H1 (cell line): ENCODE data around the gene MRTO4. TPM values are rescaled to one million over a fixed set of nuclear protein-coding genes. Genes with fewer than 3 reads are reported as not detected.

Experiments used
- CTCF ChIA-PET: fragments of 300-600 bp; sonication (Branson Sonifier 250); formaldehyde crosslinking; loops from one replicate; lab custom pipeline; 2021; ENCODE audit not compliant: partially characterized antibody; lab: Charles Lee
- POLR2A ChIA-PET: fragments of 300-600 bp; sonication (Branson Sonifier 250); formaldehyde crosslinking; loops from one replicate; lab custom pipeline; 2021; ENCODE audit warnings: inconsistent platforms; ENCODE audit not compliant: partially characterized antibody; lab: Charles Lee
- DNase-seq, 2 experiments: peaks; one replicate each; pipeline versions ENCODE4 v3.0.0 to v3.0.0-alpha.2; 2010 to 2022; ENCODE audit warnings: low spot score in 2 of 2, low read depth in 1 of 2, mixed read lengths in 1 of 2
- FAIRE-seq: peaks from 2 replicates; lab custom pipeline; 2011; peaks lifted over from hg19 to GRCh38; lab: Jason Lieb, UNC
- H2AFZ ChIP-seq: 2 replicates; pipeline ENCODE4 v1.8.1; 2012; ENCODE audit warnings: low read length, inconsistent platforms
- H2AK5ac ChIP-seq: 2 replicates; pipeline ENCODE4 v1.6.1; 2013; ENCODE audit warnings: low read depth, low read length
- H2BK120ac ChIP-seq: replicated peaks from 2 replicates; pipeline ENCODE3; 2013; ENCODE audit warnings: low read depth, low read length, inconsistent platforms
- H2BK12ac ChIP-seq: 2 replicates; pipeline ENCODE4 v1.6.1; 2013; ENCODE audit warnings: low read depth, low read length
- H2BK15ac ChIP-seq: 2 replicates; pipeline ENCODE4 v1.6.1; 2013; ENCODE audit warnings: low read length
- H2BK20ac ChIP-seq: 2 replicates; pipeline ENCODE4 v1.6.1; 2013; ENCODE audit warnings: low read length
- H2BK5ac ChIP-seq: 2 replicates; pipeline ENCODE4 v1.6.1; 2013; ENCODE audit warnings: low read depth, low read length
- H3K14ac ChIP-seq: 2 replicates; pipeline ENCODE4 v1.6.1; 2013; ENCODE audit warnings: inconsistent platforms; ENCODE audit not compliant: insufficient read length
- H3K18ac ChIP-seq: 2 replicates; pipeline ENCODE4 v1.6.1; 2013; ENCODE audit warnings: low read length; ENCODE audit errors: extremely low read depth
- H3K23ac ChIP-seq: 2 replicates; pipeline ENCODE4 v1.6.1; 2013; ENCODE audit warnings: inconsistent platforms; ENCODE audit not compliant: insufficient read length
- H3K23me2 ChIP-seq: 2 replicates; pipeline ENCODE4 v1.6.1; 2013; ENCODE audit warnings: low read depth, low read length
- H3K27ac ChIP-seq: 2 replicates; pipeline ENCODE4 v1.6.1; 2011; ENCODE audit warnings: low read depth, low read length, inconsistent platforms
- H3K27me3 ChIP-seq, 4 experiments: replicated peaks in 1 of 4; 1 replicate in 1 of 4; 2 replicates in 3 of 4; pipeline versions ENCODE4 v1.6.1 to v1.8.1; 2011 to 2013; ENCODE audit warnings: low read length in 3 of 4, mild to moderate bottlenecking in 3 of 4, inconsistent platforms in 2 of 4, mixed read lengths in 2 of 4, moderate library complexity in 1 of 4; ENCODE audit not compliant: control insufficient read depth in 3 of 4, insufficient read depth in 3 of 4; ENCODE audit errors: extremely low read depth in 1 of 4
- H3K36me3 ChIP-seq, 4 experiments: 2 replicates each; pipeline versions ENCODE4 v1.6.1 to v1.8.1; 2011 to 2013; ENCODE audit warnings: mild to moderate bottlenecking in 4 of 4, low read length in 3 of 4, moderate library complexity in 2 of 4, control low read depth in 1 of 4, inconsistent platforms in 1 of 4; ENCODE audit not compliant: insufficient read depth in 4 of 4, control insufficient read depth in 2 of 4
- H3K4ac ChIP-seq: replicated peaks from 2 replicates; pipeline ENCODE3; 2013; ENCODE audit warnings: low read length, low read depth, mixed read lengths, inconsistent platforms; ENCODE audit not compliant: insufficient read length
- H3K4me1 ChIP-seq, 4 experiments: replicated peaks in 1 of 4; 1 replicate in 1 of 4; 2 replicates in 3 of 4; pipeline versions ENCODE4 v1.6.1 to v1.8.1; 2011 to 2013; ENCODE audit warnings: low read length in 3 of 4, inconsistent platforms in 2 of 4, mixed read lengths in 1 of 4; ENCODE audit not compliant: insufficient read depth in 4 of 4, control insufficient read depth in 3 of 4
- H3K4me2 ChIP-seq, 2 experiments: 2 replicates each; pipeline versions ENCODE4 v1.6.1 to v1.8.1; 2011 to 2013; ENCODE audit warnings: low read depth in 2 of 2, low read length in 2 of 2, control low read depth in 1 of 2, inconsistent platforms in 1 of 2, mild to moderate bottlenecking in 1 of 2; ENCODE audit not compliant: insufficient read depth in 1 of 2
- H3K4me3 ChIP-seq, 4 experiments: fragments of 200-600, 300-600 bp in 1 of 4; sonication (generic), shearing (Covaris generic), sonication (Bioruptor Twin) in 1 of 4; 2 replicates each; pipeline versions ENCODE4 v1.5.1 to v1.8.1; 2011 to 2016; ENCODE audit warnings: low read length in 4 of 4, low read depth in 3 of 4, control low read depth in 2 of 4, inconsistent platforms in 2 of 4, mild to moderate bottlenecking in 2 of 4, mixed read lengths in 1 of 4, moderate library complexity in 1 of 4; ENCODE audit not compliant: insufficient read depth in 2 of 4; ENCODE audit errors: extremely low read depth in 1 of 4
- H3K56ac ChIP-seq: replicated peaks from 2 replicates; pipeline ENCODE3; 2013; ENCODE audit warnings: low read depth, mild to moderate bottlenecking, mixed read lengths, low read length, inconsistent platforms; ENCODE audit not compliant: insufficient read length
- H3K79me1 ChIP-seq: 2 replicates; pipeline ENCODE4 v1.6.1; 2013; ENCODE audit warnings: low read depth, low read length, control low read depth
- H3K79me2 ChIP-seq, 2 experiments: 2 replicates each; pipeline versions ENCODE4 v1.6.1 to v1.8.1; 2012 to 2013; ENCODE audit warnings: low read length in 2 of 2, mild to moderate bottlenecking in 2 of 2, inconsistent platforms in 1 of 2; ENCODE audit not compliant: insufficient read depth in 2 of 2, control insufficient read depth in 1 of 2
- H3K9ac ChIP-seq, 4 experiments: replicated peaks in 1 of 4; 1 replicate in 1 of 4; 2 replicates in 3 of 4; pipeline versions ENCODE4 v1.6.1 to v1.8.1; 2011 to 2013; ENCODE audit warnings: low read depth in 3 of 4, low read length in 3 of 4, control low read depth in 2 of 4, mild to moderate bottlenecking in 2 of 4, moderate library complexity in 2 of 4, inconsistent platforms in 1 of 4; ENCODE audit errors: extremely low read depth in 1 of 4
- H3K9me3 ChIP-seq, 2 experiments: 2 replicates each; pipeline versions ENCODE4 v1.6.1 to v1.8.1; 2012 to 2013; ENCODE audit warnings: mild to moderate bottlenecking in 2 of 2, moderate library complexity in 2 of 2, control low read depth in 1 of 2, inconsistent platforms in 1 of 2, low read depth in 1 of 2, low read length in 1 of 2, mixed read lengths in 1 of 2; ENCODE audit not compliant: insufficient read depth in 2 of 2
- H4K20me1 ChIP-seq, 2 experiments: replicated peaks in 1 of 2; 2 replicates each; pipeline versions ENCODE3 to v1.8.1; 2011 to 2013; ENCODE audit warnings: inconsistent platforms in 2 of 2, low read length in 2 of 2, mild to moderate bottlenecking in 1 of 2; ENCODE audit not compliant: insufficient read depth in 2 of 2, control insufficient read depth in 1 of 2
- H4K5ac ChIP-seq: 2 replicates; pipeline ENCODE4 v1.6.1; 2013; ENCODE audit warnings: low read length, low read depth, mixed read lengths, inconsistent platforms; ENCODE audit not compliant: insufficient read length
- H4K8ac ChIP-seq: 2 replicates; pipeline ENCODE4 v1.8.0; 2013; ENCODE audit warnings: mild to moderate bottlenecking, moderate library complexity, low read length, inconsistent platforms; ENCODE audit not compliant: insufficient read depth; ENCODE audit errors: extremely low read depth
- H4K91ac ChIP-seq: replicated peaks from 2 replicates; pipeline ENCODE3; 2013; ENCODE audit warnings: low read length, mixed read lengths, inconsistent platforms; ENCODE audit not compliant: insufficient read length
- CBX5 ChIP-seq: fragments of 300-800, 300-1000 bp; sonication (generic); IDR thresholded peaks from 2 replicates; pipeline ENCODE4 v1.7.1; 2016; ENCODE audit warnings: antibody characterized with exemption, low read length, low read depth
- E2F6 ChIP-seq: IDR thresholded peaks from 2 replicates; pipeline ENCODE4 v1.6.1; 2012; ENCODE audit warnings: inconsistent platforms
- EZH2 ChIP-seq: fragments of 200-600 bp; sonication (generic); IDR thresholded peaks from 2 replicates; pipeline ENCODE4 v1.7.1; 2012; ENCODE audit warnings: low read depth, mild to moderate bottlenecking, moderate library complexity, low read length, inconsistent platforms; ENCODE audit not compliant: severe bottlenecking
- GTF2F1 ChIP-seq: IDR thresholded peaks from 2 replicates; pipeline ENCODE4 v1.6.1; 2012; ENCODE audit warnings: low read depth, low read length, improper control_type of control experiment, borderline replicate concordance
- SUZ12 ChIP-seq: fragments of 200-600 bp; sonication (generic); IDR thresholded peaks from 2 replicates; pipeline ENCODE4 v1.6.1; 2012; ENCODE audit warnings: mild to moderate bottlenecking, inconsistent platforms, low read length, moderate library complexity, mixed read lengths
- whole genome bisulfite sequencing, 2 experiments: shearing (Covaris generic) in 1 of 2; methylation state at CpG; one replicate each; pipeline versions ENCODE4 v1.1.6 to v1.1.7; 2013 to 2015; ENCODE audit warnings: low lambda C conversion rate in 2 of 2, mixed read lengths in 2 of 2, inconsistent platforms in 1 of 2, low coverage in 1 of 2, missing lambda C conversion rate in 1 of 2; ENCODE audit not compliant: insufficient replicate concordance in 2 of 2, insufficient coverage in 1 of 2, insufficient read length in 1 of 2; ENCODE audit errors: extremely low coverage in 1 of 2, missing lambda C conversion rate in 1 of 2; 5-methylcytosine and 5-hydroxymethylcytosine counted together
- polyA plus RNA-seq, 7 experiments: library from polyadenylated mRNA; depleted of rRNA in 3 of 7; stranded (reverse) in 5 of 7; unstranded in 2 of 7; fragments of >200 nt in 5 of 7; fragments of 200-250 nt in 2 of 7; gene quantifications; 1 replicate in 5 of 7; 2 replicates in 1 of 7; 4 replicates in 1 of 7; pipeline versions ENCODE4 v1.2.1 to v1.2.3, GENCODE V29; 2011 to 2013; ENCODE audit warnings: missing spikeins in 2 of 7, mixed read lengths in 2 of 7
- total RNA-seq: library from RNA; stranded (reverse); fragmentation: NEBNext Ultra II Directional; extraction: Animal tissue kit (Norgen Biotek cat#: 25700); gene quantifications from 2 replicates; pipeline ENCODE4 v1.2.1, GENCODE V29; 2021

The MRTO4 gene
- total and polyA plus RNA-seq, 2 of the 8 experiments (the other 6 are each of a cell fraction or from before 2014, with no cell fraction given), result 36.9 to 64.3 TPM

- TF ChIP-seq E2F6 (no peak), CBX5 (peak; percentile 83; the same call in 1 of the 2 replicates), SUZ12 (no peak), GTF2F1 (no peak), EZH2 (no peak)
- TF ChIP-seq, all 59 proteins: peak for 1
- H4K5ac ChIP-seq, result no peak overlapping the region
- H4K91ac ChIP-seq, result no peak overlapping the region
- no peaks in the 10 kb centered on the region for H3K79me1 ChIP-seq
- no peak overlapping the region for H3K4me2 ChIP-seq
- H3K27me3 ChIP-seq, result peaks cover 0 to 5% (median 2%) of the 10 kb centered on the region in 4 experiments; a peak in 4 of 7 replicates
- FAIRE-seq (no peak), DNase-seq (no peak)
- H3K79me2 ChIP-seq, result no peaks in the 10 kb centered on the region
- no peak overlapping the region for H2AFZ ChIP-seq
- H4K20me1 ChIP-seq, result peaks cover 0 to 3% of the 10 kb centered on the region in 2 experiments
- H2BK15ac ChIP-seq, result no peak overlapping the region
- WGBS, 2 experiments, result 84% methylated on average over 2 of the region's 2 CpGs; no CpG with 5 or more reads in 1 of the 2 experiments
- no peak overlapping the region for H3K4me3 ChIP-seq
- no peak overlapping the region for H2BK120ac ChIP-seq
- H3K23ac ChIP-seq, result no peak overlapping the region
- no peak overlapping the region for H3K4ac ChIP-seq
- H2BK20ac ChIP-seq, result no peak overlapping the region
- no peak overlapping the region for H3K9ac ChIP-seq
- H4K8ac ChIP-seq, result no peak overlapping the region
- no peaks in the 10 kb centered on the region for H3K4me1 ChIP-seq
- H3K18ac ChIP-seq, result no peak overlapping the region
- H2AK5ac ChIP-seq, result no peak overlapping the region
- no peak overlapping the region for H2BK12ac ChIP-seq
- H3K36me3 ChIP-seq, result no peaks in the 10 kb centered on the region
- POLR2A ChIA-PET, result interaction anchor here (1.0 to 3.2 kb wide), 4 partner anchors 12 to 43 kb away, joined by 3 to 7 read pairs (median 4); partner anchors contain the start of genes AKR7A2, EMC1, MRTO4 and SLC66A1
- no peaks in the 10 kb centered on the region for H3K23me2 ChIP-seq
- no peak overlapping the region for H3K27ac ChIP-seq
- H3K56ac ChIP-seq, result no peak overlapping the region
- CTCF ChIA-PET, result interaction anchor here (0.9 kb wide), 1 partner anchor 11 kb away, joined by 3 read pairs; no protein-coding TSS in a partner anchor
- no peak overlapping the region for H2BK5ac ChIP-seq
- H3K14ac ChIP-seq, result no peak overlapping the region
- H3K9me3 ChIP-seq, result peaks cover 18 to 24% of the 10 kb centered on the region in 2 experiments
Measured at GRCh38 chr1:19294638-19295037, 43.0 kb downstream of the MRTO4 start.
